Measurements from ENCODE around the gene GLRX5. TPM values are rescaled to one million over a fixed set of nuclear protein-coding genes. Genes with fewer than 3 reads are reported as not detected.

The GLRX5 gene
- total and polyA plus RNA-seq, 4 donors = 61.1 to 77.9 (median 66.8) TPM

- Histone ChIP-seq H3K27ac (ENCODE audit: low read depth, low read length) (no peak overlapping the region), H3K36me3 (ENCODE audit: control insufficient read depth, insufficient read depth, low read length) (peaks cover 6% of the 10 kb centered on the region), H3K27me3 (ENCODE audit: control insufficient read depth, insufficient read depth, low read length) (no peaks in the 10 kb centered on the region), H3K4me1 (ENCODE audit: control insufficient read depth, insufficient read depth, low read length) (peaks cover 9% of the 10 kb centered on the region), H3K9me3 (ENCODE audit: control insufficient read depth, insufficient read depth, low read length) (no peaks in the 10 kb centered on the region), H3K4me3 (ENCODE audit: low read depth, low read length) (no peak overlapping the region)
- no peak for DNase-seq (ENCODE audit: low read depth in 4 of 6, low spot score in 6 of 6)
- 92% methylated on average over 2 of the region's 6 CpGs for WGBS (ENCODE audit: insufficient coverage)
Measured at GRCh38 chr14:95540236-95540855, 5.5 kb downstream of the GLRX5 start.

GRCh38 chr14:95541346-95541745 is 6.5 kb downstream of the GLRX5 start:
- WGBS (ENCODE audit: insufficient coverage) = 80% methylated on average over 1 of the region's 4 CpGs
- H3K4me3 ChIP-seq (ENCODE audit: low read depth, low read length) = no peak overlapping the region
- H3K9me3 ChIP-seq (ENCODE audit: control insufficient read depth, insufficient read depth, low read length) = no peaks in the 10 kb centered on the region
- no peaks in the 10 kb centered on the region for H3K4me1 ChIP-seq (ENCODE audit: control insufficient read depth, insufficient read depth, low read length)
- no peak for DNase-seq (ENCODE audit: low read depth in 4 of 6, low spot score in 6 of 6)
- H3K36me3 ChIP-seq (ENCODE audit: control insufficient read depth, insufficient read depth, low read length) = peaks cover 6% of the 10 kb centered on the region
- H3K27ac ChIP-seq (ENCODE audit: low read depth, low read length) = no peak overlapping the region
- H3K27me3 ChIP-seq (ENCODE audit: control insufficient read depth, insufficient read depth, low read length) = no peaks in the 10 kb centered on the region

GRCh38 chr14:95541932-95542930 is 7.4 kb downstream of the GLRX5 start:
- WGBS (ENCODE audit: insufficient coverage) = no CpG with 5 or more reads among the region's 8 CpGs
- H3K4me3 ChIP-seq (ENCODE audit: low read depth, low read length) = no peak overlapping the region
- H3K36me3 ChIP-seq (ENCODE audit: control insufficient read depth, insufficient read depth, low read length) = peaks cover 7% of the 10 kb centered on the region

GRCh38 chr14:95543021-95543420 is 8.2 kb downstream of the GLRX5 start:
- Histone ChIP-seq H3K36me3 (ENCODE audit: control insufficient read depth, insufficient read depth, low read length) (peaks cover 8% of the 10 kb centered on the region), H3K27me3 (ENCODE audit: control insufficient read depth, insufficient read depth, low read length) (no peaks in the 10 kb centered on the region), H3K27ac (ENCODE audit: low read depth, low read length) (no peak overlapping the region), H3K4me1 (ENCODE audit: control insufficient read depth, insufficient read depth, low read length) (no peaks in the 10 kb centered on the region), H3K9me3 (ENCODE audit: control insufficient read depth, insufficient read depth, low read length) (no peaks in the 10 kb centered on the region), H3K4me3 (ENCODE audit: low read depth, low read length) (no peak overlapping the region)
- no peak for DNase-seq (ENCODE audit: low read depth in 4 of 6, low spot score in 6 of 6)
- WGBS (ENCODE audit: insufficient coverage) = 95% methylated on average over 2 of the region's 5 CpGs

More at GRCh38 chr14:95541932-95542930, 7.4 kb downstream of the GLRX5 start:
- H3K27ac ChIP-seq (ENCODE audit: low read depth, low read length) = no peak overlapping the region
- H3K27me3 ChIP-seq (ENCODE audit: control insufficient read depth, insufficient read depth, low read length) = no peaks in the 10 kb centered on the region
- DNase-seq (ENCODE audit: low read depth in 4 of 6, low spot score in 6 of 6) = no peak
- H3K4me1 ChIP-seq (ENCODE audit: control insufficient read depth, insufficient read depth, low read length) = no peaks in the 10 kb centered on the region
- H3K9me3 ChIP-seq (ENCODE audit: control insufficient read depth, insufficient read depth, low read length) = no peaks in the 10 kb centered on the region

- no peak for DNase-seq (ENCODE audit: low read depth in 4 of 6, low spot score in 6 of 6)
- H3K4me1 ChIP-seq (ENCODE audit: control insufficient read depth, insufficient read depth, low read length) = no peaks in the 10 kb centered on the region
- no peaks in the 10 kb centered on the region for H3K27me3 ChIP-seq (ENCODE audit: control insufficient read depth, insufficient read depth, low read length)
- H3K9me3 ChIP-seq (ENCODE audit: control insufficient read depth, insufficient read depth, low read length) = no peaks in the 10 kb centered on the region
- H3K27ac ChIP-seq (ENCODE audit: low read depth, low read length) = no peak overlapping the region
- no peak overlapping the region for H3K4me3 ChIP-seq (ENCODE audit: low read depth, low read length)
- H3K36me3 ChIP-seq (ENCODE audit: control insufficient read depth, insufficient read depth, low read length) = peaks cover 11% of the 10 kb centered on the region
- WGBS (ENCODE audit: insufficient coverage) = 90% methylated on average over 7 of the region's 8 CpGs
Measured at GRCh38 chr14:95544588-95544987, 9.7 kb downstream of the GLRX5 start.

GRCh38 chr14:95545515-95546168 is 10.8 kb downstream of the GLRX5 start:
- no peaks in the 10 kb centered on the region for H3K9me3 ChIP-seq (ENCODE audit: control insufficient read depth, insufficient read depth, low read length)
- no peak overlapping the region for H3K27ac ChIP-seq (ENCODE audit: low read depth, low read length)
- WGBS (ENCODE audit: insufficient coverage) = 86% methylated on average over 4 of the region's 5 CpGs
- H3K36me3 ChIP-seq (ENCODE audit: control insufficient read depth, insufficient read depth, low read length) = peaks cover 11% of the 10 kb centered on the region
- no peaks in the 10 kb centered on the region for H3K27me3 ChIP-seq (ENCODE audit: control insufficient read depth, insufficient read depth, low read length)
- no peak overlapping the region for H3K4me3 ChIP-seq (ENCODE audit: low read depth, low read length)
- no peaks in the 10 kb centered on the region for H3K4me1 ChIP-seq (ENCODE audit: control insufficient read depth, insufficient read depth, low read length)
- peak in 1 of 6 donors; percentile 6 for DNase-seq (ENCODE audit: low read depth in 4 of 6, low spot score in 6 of 6)

- Histone ChIP-seq H3K27ac (ENCODE audit: low read depth, low read length) (no peak overlapping the region), H3K36me3 (ENCODE audit: control insufficient read depth, insufficient read depth, low read length) (peaks cover 11% of the 10 kb centered on the region), H3K9me3 (ENCODE audit: control insufficient read depth, insufficient read depth, low read length) (peaks cover 3% of the 10 kb centered on the region), H3K27me3 (ENCODE audit: control insufficient read depth, insufficient read depth, low read length) (no peaks in the 10 kb centered on the region), H3K4me1 (ENCODE audit: control insufficient read depth, insufficient read depth, low read length) (no peaks in the 10 kb centered on the region), H3K4me3 (ENCODE audit: low read depth, low read length) (no peak overlapping the region)
- WGBS (ENCODE audit: insufficient coverage) = 90% methylated on average over 4 of the region's 5 CpGs
- no peak for DNase-seq (ENCODE audit: low read depth in 4 of 6, low spot score in 6 of 6)
Measured at GRCh38 chr14:95547272-95547625, 12.4 kb downstream of the GLRX5 start.

- no peaks in the 10 kb centered on the region for H3K27me3 ChIP-seq (ENCODE audit: control insufficient read depth, insufficient read depth, low read length)
- no peak overlapping the region for H3K4me3 ChIP-seq (ENCODE audit: low read depth, low read length)
- no peak for DNase-seq (ENCODE audit: low read depth in 4 of 6, low spot score in 6 of 6)
- no peaks in the 10 kb centered on the region for H3K4me1 ChIP-seq (ENCODE audit: control insufficient read depth, insufficient read depth, low read length)
- no peak overlapping the region for H3K27ac ChIP-seq (ENCODE audit: low read depth, low read length)
- 86% methylated on average over 14 of the region's 14 CpGs for WGBS (ENCODE audit: insufficient coverage)
- H3K36me3 ChIP-seq (ENCODE audit: control insufficient read depth, insufficient read depth, low read length) = peaks cover 11% of the 10 kb centered on the region
- peaks cover 3% of the 10 kb centered on the region for H3K9me3 ChIP-seq (ENCODE audit: control insufficient read depth, insufficient read depth, low read length)
Measured at GRCh38 chr14:95547626-95548327, 12.9 kb downstream of the GLRX5 start.

- 100% methylated on average over 1 of the region's 9 CpGs for whole genome bisulfite sequencing (ENCODE audit: insufficient coverage)
- Histone ChIP-seq H3K4me1 (ENCODE audit: control insufficient read depth, insufficient read depth, low read length) (no peaks in the 10 kb centered on the region), H3K27ac (ENCODE audit: low read depth, low read length) (no peak overlapping the region), H3K9me3 (ENCODE audit: control insufficient read depth, insufficient read depth, low read length) (peaks cover 3% of the 10 kb centered on the region), H3K27me3 (ENCODE audit: control insufficient read depth, insufficient read depth, low read length) (no peaks in the 10 kb centered on the region), H3K4me3 (ENCODE audit: low read depth, low read length) (no peak overlapping the region), H3K36me3 (ENCODE audit: control insufficient read depth, insufficient read depth, low read length) (peaks cover 11% of the 10 kb centered on the region)
- no peak for DNase-seq (ENCODE audit: low read depth in 4 of 6, low spot score in 6 of 6)
Measured at GRCh38 chr14:95548328-95548929, 13.6 kb downstream of the GLRX5 start.
